ENCODE data around the gene IGF2BP2.
"Not testable (repeated sequence)": the region's sequence is repeated elsewhere in the genome, so short reads cannot be mapped to it uniquely, and the experiment has no call there.

IGF2BP2 gene

GRCh38 chr3:185639632-185640206 lies 185.1 kb downstream of the IGF2BP2 start:
- DNase-seq (ENCODE audit: low read depth) = no peak

GRCh38 chr3:185638651-185639050 lies 186.2 kb downstream of the IGF2BP2 start:
- not testable (repeated sequence) for DNase-seq (ENCODE audit: low read depth)

- DNase-seq (ENCODE audit: low read depth) = no peak
Observed at GRCh38 chr3:185637388-185637787, 187.5 kb downstream of the IGF2BP2 start.

- DNase-seq (ENCODE audit: low read depth) = no peak
Observed at GRCh38 chr3:185632996-185633395, 191.8 kb downstream of the IGF2BP2 start.

GRCh38 chr3:185631508-185632206 lies 193.2 kb downstream of the IGF2BP2 start:
- DNase-seq (ENCODE audit: low read depth) = no peak

- no peak for DNase-seq (ENCODE audit: low read depth)
Observed at GRCh38 chr3:185631108-185631507, 193.7 kb downstream of the IGF2BP2 start.

- DNase-seq (ENCODE audit: low read depth) = no peak
Observed at GRCh38 chr3:185630182-185630622, 194.6 kb downstream of the IGF2BP2 start.

GRCh38 chr3:185629554-185630181 lies 195.2 kb downstream of the IGF2BP2 start:
- no peak for DNase-seq (ENCODE audit: low read depth)

GRCh38 chr3:185625784-185626183 lies 199.1 kb downstream of the IGF2BP2 start:
- DNase-seq (ENCODE audit: low read depth) = no peak

- DNase-seq (ENCODE audit: low read depth) = no peak
Observed at GRCh38 chr3:185623939-185624665, 200.7 kb downstream of the IGF2BP2 start.

GRCh38 chr3:185613016-185613415 lies 211.8 kb downstream of the IGF2BP2 start:
- DNase-seq (ENCODE audit: low read depth) = no peak

GRCh38 chr3:185606196-185606595 lies 218.6 kb downstream of the IGF2BP2 start:
- no peak for DNase-seq (ENCODE audit: low read depth)

GRCh38 chr3:185605566-185605965 lies 219.3 kb downstream of the IGF2BP2 start:
- DNase-seq (ENCODE audit: low read depth) = no peak

GRCh38 chr3:185595526-185595925 lies 229.3 kb downstream of the IGF2BP2 start:
- no peak for DNase-seq (ENCODE audit: low read depth)

GRCh38 chr3:185594073-185594472 lies 230.8 kb downstream of the IGF2BP2 start:
- DNase-seq (ENCODE audit: low read depth) = no peak

Measured in activated T-cell treated with anti-CD3 and anti-CD28 coated beads for 1 hour (primary cell).